ENCODE data around the gene COL2A1.
"Not testable (repeated sequence)": the region's sequence is repeated elsewhere in the genome, so short reads cannot be mapped to it uniquely, and the experiment has no call there.

The COL2A1 gene

DNA sequence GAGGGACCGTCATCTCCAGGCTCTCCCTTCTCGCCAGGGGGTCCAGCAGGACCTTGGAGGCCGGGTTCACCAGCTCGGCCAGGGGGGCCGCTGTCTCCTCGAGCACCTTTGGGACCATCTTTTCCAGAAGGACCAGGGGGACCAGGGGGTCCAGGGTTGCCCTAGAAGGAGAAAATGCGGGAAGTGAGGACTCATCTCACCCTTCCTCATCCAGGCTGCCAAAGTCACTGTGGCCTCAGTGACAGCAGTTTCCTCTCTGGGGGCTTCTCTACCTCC is 25.7 kb downstream of the COL2A1 start:
- DNase-seq, result no peak

DNA sequence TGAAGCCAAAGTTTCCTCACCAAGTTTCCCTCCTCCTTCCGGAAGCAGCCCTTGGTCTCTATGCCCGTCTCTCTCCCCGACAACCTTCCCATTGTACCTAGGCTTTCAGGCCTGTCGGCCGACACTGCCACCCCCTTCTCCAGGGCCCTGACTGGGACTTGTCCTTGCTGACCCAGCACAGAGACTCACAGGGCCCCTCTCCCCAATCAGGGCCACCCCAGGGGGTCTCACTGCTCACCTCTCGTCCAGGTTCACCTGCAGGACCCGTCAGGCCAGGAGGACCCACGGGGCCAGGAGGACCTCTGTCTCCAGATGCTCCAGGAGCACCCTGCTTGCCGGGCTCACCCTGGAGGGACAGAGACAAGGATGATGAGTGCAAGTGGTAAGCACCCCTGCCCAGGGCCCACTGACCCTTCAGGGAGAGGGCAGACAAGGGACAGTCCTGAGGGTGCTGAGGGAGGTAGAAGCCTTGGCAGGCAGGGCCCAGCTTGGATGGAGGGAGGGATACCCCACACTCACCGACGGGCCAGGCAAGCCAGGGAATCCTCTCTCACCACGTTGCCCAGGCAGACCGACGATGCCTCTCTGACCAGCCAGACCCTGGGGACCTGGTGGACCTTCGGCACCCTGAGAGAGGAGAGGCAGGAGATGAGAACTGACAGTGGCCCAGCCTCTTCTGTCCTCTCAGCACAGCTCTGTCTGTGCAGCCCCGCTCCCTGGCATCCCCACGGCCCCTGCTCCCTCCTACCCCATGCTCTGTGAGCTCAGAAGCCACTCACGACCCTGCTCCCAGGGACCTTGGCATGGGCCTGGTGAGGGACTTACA is 26.3 kb downstream of the COL2A1 start:
- no peak for DNase-seq

DNA sequence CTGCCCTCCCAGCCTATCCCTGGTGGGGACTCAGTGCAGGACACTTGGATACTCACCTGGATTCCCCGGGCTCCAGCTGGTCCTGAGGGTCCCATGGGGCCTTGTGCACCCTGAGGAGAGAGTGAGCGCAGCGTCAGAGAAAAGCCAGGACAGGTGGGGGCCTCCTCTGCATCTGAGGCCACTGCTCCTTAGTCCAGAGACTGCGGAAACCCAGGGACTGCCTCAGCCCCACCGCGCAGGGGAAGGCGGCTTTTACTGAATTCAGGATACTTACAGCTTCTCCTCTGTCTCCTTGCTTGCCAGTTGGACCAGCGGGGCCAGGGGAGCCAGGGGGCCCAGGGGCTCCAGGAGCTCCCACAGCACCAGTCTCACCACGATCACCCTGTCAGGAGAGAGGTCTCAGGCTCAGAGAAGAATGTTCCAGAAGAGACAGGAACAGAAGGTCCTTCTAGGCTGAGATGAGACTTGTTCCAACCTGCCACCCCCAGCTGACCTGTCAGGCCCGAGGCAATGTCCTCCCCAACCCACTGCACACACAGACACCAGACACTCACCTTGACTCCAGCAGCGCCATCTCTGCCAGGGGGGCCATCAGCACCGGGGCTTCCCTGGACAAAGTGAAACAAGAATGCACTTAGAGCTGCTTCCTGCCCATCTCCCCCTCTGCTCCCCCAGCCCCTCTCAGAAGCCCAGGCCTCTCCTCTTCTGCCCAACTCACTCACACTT is 27.1 kb downstream of the COL2A1 start:
- DNase-seq, result no peak

DNA sequence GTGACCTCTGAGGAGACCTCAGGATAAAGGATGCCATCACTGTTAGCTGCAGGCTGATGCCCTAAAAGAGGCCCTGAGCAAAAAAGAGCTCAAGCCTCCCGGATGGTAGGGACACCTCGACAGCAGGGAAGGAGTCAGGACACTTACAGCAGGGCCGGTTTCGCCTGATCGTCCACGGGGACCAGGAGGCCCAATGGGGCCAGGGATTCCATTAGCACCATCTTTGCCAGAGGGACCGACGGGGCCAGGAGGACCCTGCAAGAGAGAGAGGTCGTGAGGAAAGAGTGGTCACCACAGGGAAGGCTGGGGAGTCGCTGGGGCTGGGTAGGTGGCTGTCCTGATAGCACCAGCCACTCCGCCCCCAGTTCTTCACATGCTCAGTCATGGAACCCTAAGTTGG is 28.5 kb downstream of the COL2A1 start:
- DNase-seq, result no peak

DNA sequence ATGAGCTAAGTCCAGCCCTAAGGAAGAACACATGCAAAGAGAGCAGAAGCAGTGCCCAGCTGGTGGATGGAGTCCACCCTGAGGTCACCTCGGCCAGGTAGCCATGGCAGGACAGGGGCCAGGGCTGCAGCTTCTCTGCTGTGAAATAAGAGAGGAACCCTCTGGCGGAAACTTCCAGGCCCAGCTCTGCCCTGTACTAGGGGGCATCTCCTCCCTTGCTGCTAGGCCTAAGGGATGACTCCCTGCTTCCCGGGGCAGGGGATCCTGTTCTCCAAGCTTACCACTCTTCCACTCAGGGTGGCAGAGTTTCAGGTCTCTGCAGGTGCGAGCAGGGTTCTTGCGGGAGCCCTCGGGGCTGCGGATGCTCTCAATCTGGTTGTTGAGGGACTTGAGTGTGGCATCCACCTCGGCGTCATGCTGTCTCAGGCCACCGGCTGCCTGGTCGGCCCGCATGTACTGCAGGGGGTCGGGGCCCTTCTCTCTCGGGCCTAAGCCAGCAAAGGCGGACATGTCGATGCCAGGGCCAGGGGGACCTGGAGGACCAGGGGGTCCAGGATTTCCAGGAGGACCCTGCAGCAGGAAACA is 29.1 kb downstream of the COL2A1 start:
- DNase-seq, result no peak

DNA sequence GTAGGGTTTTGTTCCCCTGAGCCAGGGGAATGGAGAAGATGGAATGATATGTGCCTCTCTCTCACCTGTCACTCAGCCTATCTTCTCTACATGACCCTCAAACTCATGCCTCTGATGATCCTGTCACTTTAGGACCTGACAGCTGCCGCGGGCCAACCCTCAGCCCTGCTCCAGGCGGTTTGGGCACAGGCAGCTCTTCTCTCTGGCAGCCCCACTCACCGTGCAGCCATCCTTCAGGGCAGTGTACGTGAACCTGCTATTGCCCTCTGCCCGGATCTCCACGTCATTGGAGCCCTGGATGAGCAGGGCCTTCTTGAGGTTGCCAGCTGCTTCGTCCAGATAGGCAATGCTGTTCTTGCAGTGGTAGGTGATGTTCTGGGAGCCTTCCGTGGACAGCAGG is 30.4 kb downstream of the COL2A1 start:
- no peak for DNase-seq

DNA sequence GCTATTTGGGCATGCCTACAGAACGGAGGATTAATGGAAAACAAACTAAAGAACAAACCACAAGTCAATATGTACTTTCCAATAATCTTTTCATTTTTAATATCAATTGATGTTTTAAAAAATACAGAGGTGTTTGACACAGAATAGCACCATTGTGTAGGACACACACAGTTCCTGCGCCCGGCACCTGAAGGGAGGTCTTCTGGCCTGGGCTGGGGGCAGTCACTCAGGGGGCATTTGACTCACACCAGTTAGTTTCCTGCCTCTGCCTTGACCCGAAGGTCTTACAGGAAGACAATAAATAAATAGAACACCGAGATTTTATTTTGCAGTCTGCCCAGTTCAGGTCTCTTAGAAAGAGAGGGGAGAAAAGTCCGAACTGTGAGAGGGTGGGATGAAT is 31.4 kb downstream of the COL2A1 start:
- no peak for DNase-seq

DNA sequence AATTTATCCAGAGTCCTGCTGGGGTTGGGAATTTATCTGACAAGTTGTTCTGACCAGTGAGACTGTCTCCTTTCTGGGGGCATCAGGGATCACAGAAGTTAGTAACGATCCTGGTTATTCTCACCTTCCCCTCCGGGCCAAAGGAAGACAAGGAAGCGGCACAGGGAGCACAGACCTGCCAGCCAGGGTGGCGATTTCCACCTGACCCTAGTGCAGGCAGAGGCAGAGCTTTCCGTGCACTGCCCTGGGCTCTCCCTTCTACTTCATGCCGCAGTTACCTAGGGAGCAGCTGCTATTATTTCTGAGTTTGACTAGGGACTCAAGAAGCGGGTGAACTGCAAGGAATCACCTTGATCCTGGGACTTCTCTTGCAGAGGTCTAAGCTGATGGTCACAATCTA is 33.4 kb downstream of the COL2A1 start:
- no peak for DNase-seq

DNA sequence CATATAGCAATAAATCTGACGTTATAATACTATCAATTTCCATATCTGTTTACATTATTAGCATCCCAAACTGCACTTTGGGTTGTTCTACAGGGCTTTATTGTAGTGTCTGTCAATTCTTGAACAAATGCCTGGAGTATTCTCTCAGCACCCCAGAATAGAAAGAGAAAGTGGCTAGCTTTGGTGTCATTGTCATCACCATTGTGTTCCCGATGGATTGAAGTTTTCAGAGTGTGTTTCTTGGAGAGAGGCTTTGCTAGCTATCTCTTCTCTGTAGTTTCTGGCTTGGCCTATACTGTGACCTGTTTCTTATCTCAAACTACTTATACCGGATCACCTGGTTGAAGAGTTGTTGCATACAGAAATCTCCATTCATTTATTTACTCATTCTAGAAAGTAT is 34.4 kb downstream of the COL2A1 start:
- DNase-seq, result no peak

DNA sequence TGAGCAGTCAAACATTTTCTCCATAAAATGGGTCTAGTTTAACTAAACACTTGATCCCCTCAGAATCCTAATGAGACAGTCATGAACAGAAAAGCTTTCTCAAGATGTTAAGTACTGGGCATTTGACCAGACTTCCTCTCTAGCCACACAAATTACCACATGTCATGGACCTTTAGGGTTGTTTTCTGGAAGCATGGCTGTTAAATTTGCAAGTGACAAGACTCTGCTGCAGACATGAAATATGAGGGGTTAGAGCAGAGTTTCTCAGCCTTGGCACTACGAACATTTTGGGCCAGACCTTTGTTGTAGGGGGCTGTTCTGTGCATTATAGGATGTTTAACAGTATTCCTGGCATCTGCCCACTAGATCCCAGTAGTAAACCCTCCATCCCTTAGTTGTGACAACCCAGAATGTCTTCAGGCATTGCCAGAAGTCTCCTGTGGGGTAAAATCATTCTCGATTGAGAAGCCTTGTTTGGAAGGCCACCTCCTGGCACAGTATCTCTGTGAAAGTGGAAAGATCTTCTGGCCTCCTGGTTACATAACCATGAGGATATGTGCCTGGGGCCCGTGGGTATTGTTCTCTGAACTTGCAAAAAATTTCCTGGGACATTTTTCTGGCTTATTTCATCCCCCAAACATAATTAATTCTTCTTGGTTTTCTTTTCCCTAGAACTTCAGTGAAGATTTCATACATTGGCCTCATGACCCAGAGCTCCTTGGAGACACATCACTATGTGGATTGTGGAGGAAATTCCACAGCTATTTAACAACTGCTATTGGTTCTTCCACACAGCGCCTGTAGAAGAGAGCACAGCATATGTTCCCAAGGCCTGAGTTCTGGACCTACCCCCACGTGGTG is 36.6 kb downstream of the COL2A1 start:
- DNase-seq, result no peak

DNA sequence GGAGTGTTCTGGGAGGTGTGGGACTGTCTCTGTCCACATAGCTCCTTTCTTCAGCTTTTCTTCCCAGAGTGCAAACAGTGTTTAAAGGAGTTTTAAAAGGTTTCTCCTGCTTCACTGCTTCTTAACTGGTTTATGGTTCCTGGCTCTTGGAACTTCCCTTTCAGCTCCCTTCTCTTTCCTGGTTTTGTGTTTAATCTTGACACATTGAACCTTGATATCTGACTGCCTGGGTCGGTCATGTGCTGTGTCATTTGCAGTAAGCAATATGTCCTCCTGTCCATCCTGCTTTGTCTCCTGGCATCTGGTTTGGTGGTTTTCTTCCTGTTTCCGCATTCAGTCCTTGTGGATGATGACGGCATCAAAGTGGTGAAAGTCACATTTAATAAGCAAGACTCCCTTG is 38.7 kb downstream of the COL2A1 start:
- no peak for DNase-seq

DNA sequence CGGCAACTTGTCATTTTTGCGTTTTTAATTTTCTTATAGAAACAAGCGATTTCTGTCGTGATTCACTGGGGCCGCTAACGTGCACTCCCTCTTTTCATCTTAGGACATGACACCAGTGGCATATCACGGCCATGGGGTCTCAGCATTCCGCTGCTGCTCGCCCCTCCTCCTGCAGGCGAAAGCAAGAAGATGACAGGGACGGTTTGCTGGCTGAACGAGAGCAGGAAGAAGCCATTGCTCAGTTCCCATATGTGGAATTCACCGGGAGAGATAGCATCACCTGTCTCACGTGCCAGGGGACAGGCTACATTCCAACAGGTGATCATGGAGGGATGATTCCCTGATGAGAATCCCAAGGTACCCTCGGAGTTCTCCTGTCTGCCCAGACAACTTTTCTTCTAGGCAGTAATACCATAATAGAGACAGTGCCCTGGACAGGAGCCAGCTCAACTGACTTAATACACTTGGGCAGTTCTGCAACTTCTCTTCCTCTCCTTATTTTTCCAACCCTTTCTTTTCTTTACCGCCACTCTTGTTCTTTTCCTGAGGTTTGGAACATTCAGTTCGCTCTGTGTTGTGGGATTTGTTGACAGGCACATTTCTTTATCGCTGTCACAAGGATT is 40.1 kb downstream of the COL2A1 start:
- DNase-seq, result peak in 3 of 56 donors; percentile 13 to 31 (median 18)

DNA sequence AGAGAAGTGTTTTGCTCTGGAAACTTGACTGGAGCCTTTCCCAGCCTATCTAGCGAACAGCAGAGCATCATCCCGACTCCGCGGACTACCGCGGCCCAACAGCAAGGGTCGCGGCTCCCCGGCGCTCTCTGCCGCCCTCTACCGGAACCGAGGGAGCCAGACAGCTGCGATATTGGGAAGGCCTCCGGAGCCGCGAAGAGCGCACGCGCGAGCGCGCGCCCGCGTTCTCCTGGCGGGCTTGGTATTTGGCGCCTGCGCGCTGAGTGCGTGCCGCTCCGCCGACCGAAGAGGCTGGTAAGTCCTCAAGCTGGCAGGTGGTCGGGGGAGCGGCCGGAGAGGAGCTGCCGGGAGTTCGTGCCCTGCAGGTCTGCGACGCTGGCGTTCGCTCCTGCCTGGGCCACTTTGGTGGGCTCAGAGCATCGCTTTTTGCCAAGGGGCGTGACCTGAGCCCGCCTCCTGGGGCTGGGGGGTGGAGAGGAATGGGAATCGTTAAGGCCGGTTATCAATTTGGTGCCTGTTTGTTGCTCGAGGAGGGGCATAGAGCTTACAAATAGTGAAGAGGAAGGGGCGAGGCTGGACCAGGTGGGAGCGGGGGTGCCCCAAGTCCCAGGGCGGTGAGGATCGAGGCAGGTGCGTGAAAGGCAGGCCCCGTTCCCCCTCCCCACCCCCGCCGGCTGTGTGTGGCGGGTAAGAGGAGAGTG is 40.8 kb downstream of the COL2A1 start, which contains the start of gene TMEM106C:
TSS of gene TMEM106C (plus strand) at position 257 of the 701 bp plus-strand sequence. CDS start 641 bp downstream, outside the sequence.
- DNase-seq, result peak in 55 of 56 donors; percentile 28 to 93 (median 82)

DNA sequence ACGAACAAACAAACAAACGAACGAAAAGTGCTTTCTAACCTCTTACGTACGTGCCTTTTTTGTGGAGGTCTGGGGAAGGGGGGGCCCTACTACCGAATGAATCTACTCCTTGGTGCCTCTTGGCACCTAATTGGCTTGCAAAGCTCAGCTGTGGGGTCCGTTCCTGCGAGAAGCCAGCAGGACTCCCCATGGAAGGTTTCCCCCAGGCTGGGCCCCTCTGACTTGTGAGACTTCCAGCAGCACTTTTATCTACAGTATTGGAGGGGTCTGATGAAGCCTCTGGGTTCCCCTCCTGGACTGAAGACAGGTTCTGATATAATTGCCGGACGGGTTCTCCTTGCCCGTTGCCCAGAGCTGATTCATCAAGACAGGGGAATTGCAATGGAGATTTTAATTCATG is 42.1 kb downstream of the COL2A1 start:
- no peak for DNase-seq

DNA sequence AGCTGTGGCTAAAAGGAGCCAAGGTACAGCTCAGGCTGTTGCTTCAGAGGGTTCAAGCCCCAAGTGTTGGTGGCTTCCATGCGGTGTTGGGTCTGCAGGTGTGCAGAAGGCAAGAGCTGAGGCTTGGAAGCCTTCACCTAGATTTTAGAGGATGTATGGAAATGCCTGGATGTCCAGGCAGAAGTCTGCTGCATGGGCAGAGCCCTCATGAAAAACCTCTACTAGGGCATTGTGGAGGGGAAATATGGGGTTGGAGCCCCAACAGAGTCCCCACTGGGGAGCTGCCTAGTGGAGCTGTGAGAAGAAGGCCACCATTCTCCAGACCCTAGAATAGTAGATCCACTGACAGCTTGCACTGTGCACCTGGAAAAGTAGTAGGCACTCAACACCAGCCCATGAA is 46.6 kb downstream of the COL2A1 start:
- DNase-seq, result not testable (repeated sequence)

DNA sequence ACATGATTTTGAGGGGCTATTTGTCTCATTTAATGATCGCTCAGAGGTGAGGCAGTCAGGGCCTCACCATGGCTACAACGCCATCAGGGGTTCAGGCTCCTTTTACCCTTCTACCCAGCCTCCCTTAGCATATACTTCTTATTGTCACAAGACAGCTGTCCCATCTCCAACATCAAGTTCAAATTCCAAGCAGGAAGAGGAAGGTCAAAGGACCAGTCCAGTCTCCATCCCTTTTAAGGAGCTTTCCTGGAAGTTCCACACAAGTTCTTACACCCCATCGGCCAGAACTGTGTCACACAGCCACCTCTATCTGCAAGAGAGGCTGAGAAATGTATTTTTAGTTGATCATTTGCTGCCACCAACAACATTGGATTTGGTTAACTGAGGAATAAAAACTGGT is 49.2 kb downstream of the COL2A1 start:
- DNase-seq, result no peak

DNA sequence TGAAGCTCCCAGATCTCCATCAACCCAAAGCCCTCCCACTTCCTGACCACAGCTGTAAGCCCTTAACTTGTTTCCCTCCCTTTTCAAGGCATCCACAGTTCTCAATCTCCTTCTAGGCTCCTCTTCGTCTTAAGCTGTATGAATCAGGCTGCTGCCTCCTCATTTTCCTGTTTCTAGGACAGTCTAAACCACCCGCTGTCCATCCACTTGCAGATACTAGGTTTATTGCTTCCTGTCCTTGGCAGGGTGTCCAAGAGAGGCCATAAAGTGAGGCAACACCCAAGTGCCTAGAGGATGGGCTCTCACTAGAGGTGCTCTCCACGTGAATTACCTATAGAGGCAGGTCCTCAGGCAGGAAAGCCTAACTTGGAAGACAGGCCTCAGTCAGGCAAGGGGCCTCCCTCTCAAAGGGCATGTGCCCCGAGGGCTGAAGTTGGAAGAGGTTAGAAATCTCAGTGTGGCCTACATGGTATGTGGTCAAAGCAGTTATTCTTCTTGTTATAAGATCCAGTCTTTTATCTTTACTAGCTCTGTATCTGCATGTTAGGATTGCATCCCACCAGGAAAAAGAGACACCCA is 49.7 kb downstream of the COL2A1 start:
- no peak for DNase-seq

DNA sequence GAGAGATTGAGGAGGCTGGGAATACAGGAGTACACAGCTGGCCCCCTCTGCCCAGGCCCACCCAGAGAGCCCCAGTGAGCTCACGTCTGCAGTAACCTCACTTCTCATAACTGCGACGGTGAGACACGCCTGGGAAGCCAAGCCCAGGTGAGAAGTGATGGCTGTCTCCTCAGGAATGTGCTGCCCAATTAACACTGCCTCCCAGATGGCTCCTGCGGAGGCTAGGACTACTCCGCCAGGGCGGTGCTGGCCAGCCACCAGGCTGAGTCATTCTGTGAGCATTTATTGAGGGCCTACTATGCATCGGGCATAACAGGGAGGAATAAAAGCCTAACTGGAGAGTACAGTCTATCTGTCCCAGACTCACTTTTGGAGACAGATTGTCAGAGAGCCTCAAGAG is 50.2 kb downstream of the COL2A1 start:
- DNase-seq, result no peak

DNA sequence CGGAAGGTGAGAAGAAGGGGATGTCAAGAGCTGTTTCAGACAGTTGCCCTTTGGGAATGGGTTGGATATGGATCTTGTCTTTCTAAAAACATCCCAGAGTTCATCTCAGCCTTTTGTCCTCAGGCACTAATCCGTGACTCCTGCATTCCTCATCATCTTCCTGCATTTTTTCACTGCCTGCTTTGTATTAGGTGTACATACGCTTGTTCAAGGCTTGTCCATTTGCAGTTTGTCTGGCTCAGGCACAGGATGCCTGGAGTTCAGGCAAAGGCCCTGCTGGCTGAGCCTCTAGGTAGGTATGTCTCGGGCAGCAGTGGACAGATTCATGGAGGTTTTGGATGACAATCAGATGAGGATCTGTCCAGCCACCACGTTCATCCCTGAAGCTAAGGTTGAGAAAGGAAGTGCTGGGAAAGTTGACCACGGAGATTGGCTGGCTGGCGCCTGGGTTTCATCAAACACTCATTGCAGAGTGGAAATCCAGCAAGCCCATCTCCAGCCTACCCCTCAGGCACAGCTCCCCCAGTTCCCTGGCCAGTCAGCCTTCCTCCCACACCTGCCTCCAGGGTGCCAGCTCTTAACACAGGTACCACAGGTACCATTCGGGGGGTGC is 53.3 kb downstream of the COL2A1 start:
- no peak for DNase-seq
